BJ (cell line): ENCODE data around the gene TSPAN31. TPM values are rescaled to one million over a fixed set of nuclear protein-coding genes. Genes with fewer than 3 reads are reported as not detected.

Source experiments
- CTCF ChIA-PET: fragments of 350-600 bp; formaldehyde crosslinking; extraction: SDS; loops from one replicate; lab custom pipeline; 2021; ENCODE audit warnings: antibody characterized with exemption, inconsistent platforms; lab: Yijun Ruan, JAX
- POLR2A ChIA-PET: fragments of 300-600 bp; sonication (Branson Sonifier 250); formaldehyde crosslinking; extraction: SDS; loops from one replicate; lab custom pipeline; 2021; ENCODE audit warnings: antibody characterized with exemption; lab: Charles Lee
- DNase-seq: peaks from one replicate; pipeline ENCODE4 v3.0.0-alpha.2; 2011; ENCODE audit warnings: low read depth
- H3K27me3 ChIP-seq: 2 replicates; pipeline ENCODE4 v1.6.0; 2011; ENCODE audit warnings: low read length; ENCODE audit not compliant: control insufficient read depth, insufficient read depth
- H3K36me3 ChIP-seq: 2 replicates; pipeline ENCODE4 v1.5.1; 2011; ENCODE audit warnings: low read length; ENCODE audit not compliant: control insufficient read depth, insufficient read depth
- H3K4me3 ChIP-seq: 2 replicates; pipeline ENCODE4 v1.5.1; 2011; ENCODE audit warnings: low read depth, mild to moderate bottlenecking, control low read depth, low read length
- CTCF ChIP-seq: IDR thresholded peaks from 2 replicates; pipeline ENCODE4 v1.5.1; 2011; ENCODE audit warnings: low read depth, mild to moderate bottlenecking, control low read depth, inconsistent platforms, low read length, moderate library complexity; ENCODE audit not compliant: insufficient read depth
- polyA plus RNA-seq: library from polyadenylated mRNA; depleted of rRNA; stranded (reverse); fragments of >200 nt; gene quantifications from 2 replicates; pipeline ENCODE4 v1.2.3, GENCODE V29; 2011

Gene TSPAN31
- polyA plus RNA-seq, 1 experiment: 25.7 TPM

- ChIA-PET CTCF (interaction anchor here (1.2 kb wide), 1 partner anchor 120 kb away, joined by 3 read pairs; no protein-coding TSS in a partner anchor), POLR2A (no interaction called here)
- H3K27me3 ChIP-seq: no peaks in the 10 kb centered on the region
- no peak for TF ChIP-seq CTCF
- no peak overlapping the region for H3K4me3 ChIP-seq
- DNase-seq: no peak
- peaks cover 6% of the 10 kb centered on the region for H3K36me3 ChIP-seq
Measured at GRCh38 chr12:57777367-57777766, 32.5 kb downstream of the TSPAN31 start.

- no peak for TF ChIP-seq CTCF
- Histone ChIP-seq H3K36me3 (peaks cover 6% of the 10 kb centered on the region), H3K4me3 (no peak overlapping the region), H3K27me3 (no peaks in the 10 kb centered on the region)
- DNase-seq: no peak
- POLR2A ChIA-PET: interaction anchor here (0.8 kb wide), 1 partner anchor 16 kb away, joined by 4 read pairs; no protein-coding TSS in a partner anchor
- CTCF ChIA-PET: no interaction called here
Measured at GRCh38 chr12:57777911-57778310, 33.1 kb downstream of the TSPAN31 start.

GRCh38 chr12:57779736-57780135 lies 34.9 kb downstream of the TSPAN31 start:
- POLR2A ChIA-PET: no interaction called here
- Histone ChIP-seq H3K4me3 (no peak overlapping the region), H3K36me3 (peaks cover 6% of the 10 kb centered on the region), H3K27me3 (no peaks in the 10 kb centered on the region)
- no peak for DNase-seq
- CTCF ChIA-PET: interaction anchor here (1.0 to 1.2 kb wide), 2 partner anchors 23 to 28 kb away, joined by 3 to 4 read pairs; partner anchors contain the start of gene CDK4
- TF ChIP-seq CTCF: no peak

- no peak overlapping the region for H3K4me3 ChIP-seq
- TF ChIP-seq CTCF: no peak
- peaks cover 6% of the 10 kb centered on the region for H3K36me3 ChIP-seq
- ChIA-PET CTCF (interaction anchor here (1.0 to 1.2 kb wide), 2 partner anchors 22 to 28 kb away, joined by 3 to 4 read pairs; partner anchors contain the start of gene CDK4), POLR2A (no interaction called here)
- H3K27me3 ChIP-seq: no peaks in the 10 kb centered on the region
- DNase-seq: no peak
Measured at GRCh38 chr12:57780284-57780897, 35.6 kb downstream of the TSPAN31 start.

GRCh38 chr12:57781244-57781643 lies 36.4 kb downstream of the TSPAN31 start:
- TF ChIP-seq CTCF: no peak
- CTCF ChIA-PET: interaction anchor here (1.0 to 1.2 kb wide), 5 partner anchors 9 to 124 kb away, joined by 3 to 5 read pairs (median 4); partner anchors contain the start of genes EEF1AKMT3 and METTL1

More at GRCh38 chr12:57781244-57781643, 36.4 kb downstream of the TSPAN31 start:
- Histone ChIP-seq H3K27me3 (no peaks in the 10 kb centered on the region), H3K36me3 (peaks cover 9% of the 10 kb centered on the region), H3K4me3 (no peak overlapping the region)
- POLR2A ChIA-PET: interaction anchor here (0.6 kb wide), 1 partner anchor 51 kb away, joined by 3 read pairs; no protein-coding TSS in a partner anchor
- DNase-seq: no peak
